Sigmoid colon (tissue), 7 donors: ENCODE measurements around the gene TXNL4B. TPM values are rescaled to one million over a fixed set of nuclear protein-coding genes. Genes with fewer than 3 reads are reported as not detected.

Experiments used
- DNase-seq: peaks from one replicate; pipeline ENCODE4 v3.0.0-alpha.2; 2019
- H3K27ac ChIP-seq, 4 donors: fragments of 200-600 bp; sonication (generic); one replicate each; pipeline ENCODE4 v1.5.1; 2016 to 2019; ENCODE audit warnings: mild to moderate bottlenecking in 1 of 4
- H3K27me3 ChIP-seq, 3 donors: fragments of 200-600 bp; sonication (generic); one replicate each; pipeline ENCODE4 v1.5.1; 2019; ENCODE audit warnings: mild to moderate bottlenecking in 1 of 3
- H3K36me3 ChIP-seq, 4 donors: fragments of 200-600 bp; sonication (generic); one replicate each; pipeline ENCODE4 v1.5.1; 2016 to 2019
- H3K4me1 ChIP-seq, 4 donors: fragments of 200-600 bp; sonication (generic); one replicate each; pipeline ENCODE4 v1.5.1; 2017 to 2019
- H3K4me3 ChIP-seq, 4 donors: fragments of 200-600 bp; sonication (generic); one replicate each; pipeline ENCODE4 v1.5.1; 2017 to 2019; ENCODE audit warnings: mild to moderate bottlenecking in 2 of 4, moderate library complexity in 1 of 4
- H3K9me3 ChIP-seq, 4 donors: fragments of 200-600 bp in 3 of 4; sonication (generic) in 3 of 4; one replicate each; pipeline versions ENCODE4 v1.5.1 to v1.6.1; 2013 to 2019
- EP300 ChIP-seq, 4 donors: sonication (generic); formaldehyde crosslinking; IDR thresholded peaks; one replicate each; pipeline ENCODE4 v1.6.1; 2017; ENCODE audit warnings: antibody characterized with exemption in 4 of 4
- POLR2A ChIP-seq, 2 donors: fragments of 450-650 bp; IDR thresholded peaks; one replicate each; pipeline ENCODE4 v1.6.1; 2016; ENCODE audit warnings: antibody characterized with exemption in 2 of 2, mild to moderate bottlenecking in 2 of 2, moderate library complexity in 2 of 2
- POLR2AphosphoS5 ChIP-seq, 4 donors: sonication (generic); formaldehyde crosslinking; IDR thresholded peaks; one replicate each; pipeline ENCODE4 v1.6.1; 2017; ENCODE audit warnings: antibody characterized with exemption in 4 of 4
- WGBS, 2 donors: extraction: QIAGEN DNeasy Blood & Tissue Kit; methylation state at CpG; one replicate each; pipeline ENCODE4 v1.1.7; 2013; 5-methylcytosine and 5-hydroxymethylcytosine counted together
- intact Hi-C: fragments of 100-400 bp; cut with DNase I; formaldehyde crosslinking; loops from one replicate; pipeline ENCODE4 v1.15.1; 2023
- polyA plus RNA-seq, 3 donors: library from polyadenylated mRNA; stranded (reverse); fragments of 200-250 nt; gene quantifications; one replicate each; pipeline ENCODE4 v1.2.3, GENCODE V29; 2013
- total RNA-seq, 4 donors: library from RNA; depleted of rRNA; stranded (reverse); fragments of >200 nt; gene quantifications; one replicate each; pipeline ENCODE4 v1.1.0, GENCODE V29; 2016
- TF ChIP-seq, protein P1 (sequence below), 4 experiments: fragments of 450-650 bp in 3 of 4; fragments of 200-600 bp in 1 of 4; IDR thresholded peaks; one replicate each; pipeline ENCODE4 v1.5.1; 2016 to 2019; ENCODE audit warnings: antibody characterized with exemption in 4 of 4, mild to moderate bottlenecking in 3 of 4, moderate library complexity in 2 of 4
- donor health status: healthy with polysubstance abuse.
- donor health status: Bipolar disorder and iron deficiency.
- donor health status: healthy.

The TXNL4B gene
- total and polyA plus RNA-seq, 7 donors: 6.0 to 11.8 (median 8.2) TPM

DNA sequence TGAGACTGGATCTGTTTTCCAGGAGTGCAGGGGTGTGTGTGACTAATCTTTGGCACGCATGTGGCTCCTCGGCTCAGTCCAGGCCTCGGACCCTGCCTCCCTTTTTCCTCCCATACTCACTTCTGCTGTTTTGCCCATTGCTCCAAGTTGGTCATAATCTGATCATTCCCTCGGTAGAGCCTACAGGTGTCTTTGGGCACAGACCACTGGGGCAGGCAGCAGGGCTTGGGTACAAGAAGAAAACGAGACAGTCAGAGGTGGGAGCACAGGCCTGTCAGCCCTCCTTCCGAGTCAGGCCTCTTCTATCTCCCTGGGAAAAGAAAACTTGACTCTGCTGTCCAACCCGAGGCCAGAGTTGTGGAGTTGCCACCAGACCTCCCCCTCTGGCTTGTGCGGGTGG, 30.0 kb upstream of the TXNL4B start:
- H3K27ac ChIP-seq: no peak overlapping the region
- no peaks in the 10 kb centered on the region for H3K9me3 ChIP-seq
- WGBS, 2 donors: 77 to 84% methylated on average over 8 of the region's 8 CpGs
- H3K4me3 ChIP-seq: no peak overlapping the region
- intact Hi-C loops: loop anchor here (5.0 to 10.0 kb wide), 3 partner anchors 341 to 1834 kb away; no protein-coding TSS in a partner anchor
- no peak for DNase-seq
- TF ChIP-seq POLR2A (IDR thresholded peaks at IDR 0.05) (no peak), EP300 (IDR thresholded peaks at IDR 0.05) (no peak)
- H3K36me3 ChIP-seq: no peaks in the 10 kb centered on the region
- no peaks in the 10 kb centered on the region for H3K4me1 ChIP-seq
- no peaks in the 10 kb centered on the region for H3K27me3 ChIP-seq

DNA sequence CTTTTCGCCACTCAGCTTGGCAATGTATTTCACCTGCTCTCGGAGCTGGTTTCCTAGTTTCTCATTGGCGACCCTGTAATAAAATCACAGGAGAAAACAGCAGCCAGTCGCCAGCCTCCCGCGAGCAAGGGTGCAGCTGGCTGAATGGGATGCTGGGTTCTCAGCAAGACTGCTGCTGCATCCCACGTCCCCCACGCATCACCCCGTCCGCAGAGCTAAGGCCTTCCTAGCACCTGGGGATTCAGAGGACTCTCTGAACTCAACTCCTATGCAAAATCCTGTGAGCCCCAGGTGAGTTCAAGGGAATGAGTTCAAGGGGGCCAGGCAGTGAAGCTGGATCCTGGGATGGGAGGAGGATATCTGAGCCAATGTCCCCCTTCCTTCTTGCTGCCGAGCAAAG, 29.5 kb upstream of the TXNL4B start:
- no peaks in the 10 kb centered on the region for H3K4me1 ChIP-seq
- H3K27me3 ChIP-seq: no peaks in the 10 kb centered on the region
- no peak for TF ChIP-seq POLR2AphosphoS5 (IDR thresholded peaks at IDR 0.05)
- no peak for TF ChIP-seq EP300 (IDR thresholded peaks at IDR 0.05)
- no peak for TF ChIP-seq POLR2A (IDR thresholded peaks at IDR 0.05)
- TF ChIP-seq, protein P1, sequence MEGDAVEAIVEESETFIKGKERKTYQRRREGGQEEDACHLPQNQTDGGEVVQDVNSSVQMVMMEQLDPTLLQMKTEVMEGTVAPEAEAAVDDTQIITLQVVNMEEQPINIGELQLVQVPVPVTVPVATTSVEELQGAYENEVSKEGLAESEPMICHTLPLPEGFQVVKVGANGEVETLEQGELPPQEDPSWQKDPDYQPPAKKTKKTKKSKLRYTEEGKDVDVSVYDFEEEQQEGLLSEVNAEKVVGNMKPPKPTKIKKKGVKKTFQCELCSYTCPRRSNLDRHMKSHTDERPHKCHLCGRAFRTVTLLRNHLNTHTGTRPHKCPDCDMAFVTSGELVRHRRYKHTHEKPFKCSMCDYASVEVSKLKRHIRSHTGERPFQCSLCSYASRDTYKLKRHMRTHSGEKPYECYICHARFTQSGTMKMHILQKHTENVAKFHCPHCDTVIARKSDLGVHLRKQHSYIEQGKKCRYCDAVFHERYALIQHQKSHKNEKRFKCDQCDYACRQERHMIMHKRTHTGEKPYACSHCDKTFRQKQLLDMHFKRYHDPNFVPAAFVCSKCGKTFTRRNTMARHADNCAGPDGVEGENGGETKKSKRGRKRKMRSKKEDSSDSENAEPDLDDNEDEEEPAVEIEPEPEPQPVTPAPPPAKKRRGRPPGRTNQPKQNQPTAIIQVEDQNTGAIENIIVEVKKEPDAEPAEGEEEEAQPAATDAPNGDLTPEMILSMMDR (IDR thresholded peaks at IDR 0.05): no peak
- intact Hi-C loops: loop anchor here (5.0 to 10.0 kb wide), 3 partner anchors 342 to 1834 kb away; no protein-coding TSS in a partner anchor
- H3K4me3 ChIP-seq: no peak overlapping the region
- DNase-seq: no peak
- no peaks in the 10 kb centered on the region for H3K9me3 ChIP-seq
- WGBS, 2 donors: 86 to 87% methylated on average over 11 of the region's 11 CpGs
- no peak overlapping the region for H3K27ac ChIP-seq
- H3K36me3 ChIP-seq: no peaks in the 10 kb centered on the region

DNA sequence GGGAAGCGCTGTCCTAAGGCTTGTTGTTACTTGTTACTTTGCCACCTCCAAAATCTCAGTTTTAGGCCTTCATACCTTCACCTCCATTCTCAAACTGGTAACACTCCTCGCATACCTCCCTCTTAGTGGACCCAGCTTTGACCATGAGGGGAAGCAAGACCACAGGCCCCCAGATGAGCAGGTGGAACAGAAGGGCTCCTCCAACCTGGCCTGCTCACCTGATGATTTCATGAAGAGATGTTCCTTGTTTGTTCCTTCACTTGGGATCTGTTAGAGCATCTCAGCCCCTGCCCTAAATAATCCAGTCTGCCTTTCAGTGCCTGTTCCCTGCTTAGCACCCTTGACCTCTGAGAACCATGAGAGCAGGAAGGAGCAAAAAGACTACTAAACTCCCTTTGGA, 28.9 kb upstream of the TXNL4B start:
- Histone ChIP-seq H3K4me1 (no peaks in the 10 kb centered on the region), H3K4me3 (no peak overlapping the region), H3K27ac (no peak overlapping the region), H3K36me3 (no peaks in the 10 kb centered on the region), H3K9me3 (no peaks in the 10 kb centered on the region), H3K27me3 (no peaks in the 10 kb centered on the region)
- WGBS, 2 donors: 98 to 99% methylated on average over 2 of the region's 2 CpGs
- intact Hi-C loops: loop anchor here (5.0 to 10.0 kb wide), 3 partner anchors 342 to 1835 kb away; no protein-coding TSS in a partner anchor
- DNase-seq: no peak
- TF ChIP-seq POLR2AphosphoS5 (IDR thresholded peaks at IDR 0.05) (no peak), EP300 (IDR thresholded peaks at IDR 0.05) (no peak), POLR2A (IDR thresholded peaks at IDR 0.05) (no peak)
- TF ChIP-seq, protein P1 (IDR thresholded peaks at IDR 0.05): no peak

DNA sequence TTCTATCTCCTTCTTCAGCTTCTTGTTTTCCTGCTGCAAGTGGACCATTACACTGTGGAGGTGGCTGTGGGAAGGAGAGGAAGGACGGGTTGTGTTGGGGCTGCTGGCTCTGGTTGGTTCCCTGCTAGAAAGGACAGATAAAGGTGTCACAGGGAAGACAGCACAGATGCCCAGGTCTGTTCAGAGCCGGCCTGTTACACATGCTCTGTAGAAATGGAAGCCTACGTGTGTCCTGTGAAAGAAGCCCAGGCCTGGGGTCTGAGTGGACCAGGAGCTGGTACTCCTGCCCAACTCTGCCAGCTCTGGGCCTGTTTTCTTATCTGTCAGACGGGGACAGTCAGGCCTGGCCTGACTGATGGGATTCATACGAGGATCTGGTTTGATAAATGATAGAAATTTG, 26.6 kb upstream of the TXNL4B start:
- H3K27ac ChIP-seq: no peak overlapping the region
- intact Hi-C loops: loop anchor here (5.0 to 10.0 kb wide), 3 partner anchors 345 to 1837 kb away; no protein-coding TSS in a partner anchor
- no peaks in the 10 kb centered on the region for H3K9me3 ChIP-seq
- no peak for DNase-seq
- WGBS, 2 donors: 91 to 92% methylated on average over 5 of the region's 5 CpGs
- H3K4me1 ChIP-seq: no peaks in the 10 kb centered on the region
- TF ChIP-seq EP300 (IDR thresholded peaks at IDR 0.05) (no peak), POLR2AphosphoS5 (IDR thresholded peaks at IDR 0.05) (no peak), POLR2A (IDR thresholded peaks at IDR 0.05) (no peak)
- TF ChIP-seq, protein P1 (IDR thresholded peaks at IDR 0.05): no peak
- H3K36me3 ChIP-seq: no peaks in the 10 kb centered on the region
- H3K27me3 ChIP-seq: no peaks in the 10 kb centered on the region
- no peak overlapping the region for H3K4me3 ChIP-seq

DNA sequence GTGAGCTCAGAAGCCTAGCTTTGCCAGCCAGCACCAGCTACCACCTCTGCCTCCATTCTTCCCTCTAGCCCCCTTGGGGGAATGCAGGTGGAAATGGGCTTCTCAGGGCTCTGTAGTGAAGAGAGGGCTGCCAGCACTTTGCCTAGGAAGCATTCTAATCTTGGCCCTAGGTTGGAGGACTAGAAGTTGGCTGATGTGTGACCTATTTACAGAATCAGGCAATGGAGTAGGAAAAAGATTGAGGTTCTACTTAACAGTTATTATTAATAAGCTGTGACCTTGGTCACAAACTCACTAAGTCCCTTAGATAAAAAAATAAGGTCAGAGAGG, 20.2 kb upstream of the TXNL4B start:
- Histone ChIP-seq H3K4me3 (no peak overlapping the region), H3K27me3 (no peaks in the 10 kb centered on the region), H3K36me3 (peaks cover 30 to 47% (median 39%) of the 10 kb centered on the region in 4 donors), H3K27ac (no peak overlapping the region), H3K4me1 (no peaks in the 10 kb centered on the region), H3K9me3 (no peaks in the 10 kb centered on the region)
- DNase-seq: no peak
- intact Hi-C loops: no loop called here
- TF ChIP-seq, protein P1 (IDR thresholded peaks at IDR 0.05): no peak
- TF ChIP-seq POLR2AphosphoS5 (IDR thresholded peaks at IDR 0.05) (no peak), POLR2A (IDR thresholded peaks at IDR 0.05) (no peak), EP300 (IDR thresholded peaks at IDR 0.05) (no peak)
